ENCODE data around the gene MGAT1.

MGAT1 gene

GRCh38 chr5:180775624-180776023 lies 27.0 kb downstream of the MGAT1 start:
- no peaks in the 10 kb centered on the region for H3K79me2 ChIP-seq (ENCODE audit: insufficient read depth, low read length)
- no peak overlapping the region for H3K9ac ChIP-seq (ENCODE audit: low read depth, low read length)
- H2AFZ ChIP-seq (ENCODE audit: low read depth, low read length), result no peak overlapping the region
- DNase-seq, result no peak
- no peak for ATAC-seq (ENCODE audit: insufficient read depth, low read depth)
- H3K4me1 ChIP-seq (ENCODE audit: insufficient read depth, low read length), result no peaks in the 10 kb centered on the region
- no peak overlapping the region for H3K27ac ChIP-seq (ENCODE audit: low read length)
- H3K36me3 ChIP-seq (ENCODE audit: insufficient read depth, low read length), result no peaks in the 10 kb centered on the region
- H3K27me3 ChIP-seq (ENCODE audit: insufficient read depth, low read length, poor library complexity), result no peaks in the 10 kb centered on the region
- H4K20me1 ChIP-seq (ENCODE audit: insufficient read depth, low read length), result no peaks in the 10 kb centered on the region
- TF ChIP-seq, protein P1, sequence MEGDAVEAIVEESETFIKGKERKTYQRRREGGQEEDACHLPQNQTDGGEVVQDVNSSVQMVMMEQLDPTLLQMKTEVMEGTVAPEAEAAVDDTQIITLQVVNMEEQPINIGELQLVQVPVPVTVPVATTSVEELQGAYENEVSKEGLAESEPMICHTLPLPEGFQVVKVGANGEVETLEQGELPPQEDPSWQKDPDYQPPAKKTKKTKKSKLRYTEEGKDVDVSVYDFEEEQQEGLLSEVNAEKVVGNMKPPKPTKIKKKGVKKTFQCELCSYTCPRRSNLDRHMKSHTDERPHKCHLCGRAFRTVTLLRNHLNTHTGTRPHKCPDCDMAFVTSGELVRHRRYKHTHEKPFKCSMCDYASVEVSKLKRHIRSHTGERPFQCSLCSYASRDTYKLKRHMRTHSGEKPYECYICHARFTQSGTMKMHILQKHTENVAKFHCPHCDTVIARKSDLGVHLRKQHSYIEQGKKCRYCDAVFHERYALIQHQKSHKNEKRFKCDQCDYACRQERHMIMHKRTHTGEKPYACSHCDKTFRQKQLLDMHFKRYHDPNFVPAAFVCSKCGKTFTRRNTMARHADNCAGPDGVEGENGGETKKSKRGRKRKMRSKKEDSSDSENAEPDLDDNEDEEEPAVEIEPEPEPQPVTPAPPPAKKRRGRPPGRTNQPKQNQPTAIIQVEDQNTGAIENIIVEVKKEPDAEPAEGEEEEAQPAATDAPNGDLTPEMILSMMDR (IDR thresholded peaks at IDR 0.05; ENCODE audit: borderline replicate concordance, extremely low read depth, low read length, poor library complexity, severe bottlenecking), result no peak
- no peak for TF ChIP-seq EZH2 (IDR thresholded peaks at IDR 0.05; ENCODE audit: borderline replicate concordance, low read depth, low read length, severe bottlenecking)
- H3K4me2 ChIP-seq (ENCODE audit: insufficient read depth, low read length), result no peak overlapping the region
- peaks cover 5% of the 10 kb centered on the region for H3K9me3 ChIP-seq (ENCODE audit: insufficient read depth, low read length, severe bottlenecking)
- no peak overlapping the region for H3K4me3 ChIP-seq (ENCODE audit: low read depth in 1 of 2, low read length in 2 of 2)

DNA sequence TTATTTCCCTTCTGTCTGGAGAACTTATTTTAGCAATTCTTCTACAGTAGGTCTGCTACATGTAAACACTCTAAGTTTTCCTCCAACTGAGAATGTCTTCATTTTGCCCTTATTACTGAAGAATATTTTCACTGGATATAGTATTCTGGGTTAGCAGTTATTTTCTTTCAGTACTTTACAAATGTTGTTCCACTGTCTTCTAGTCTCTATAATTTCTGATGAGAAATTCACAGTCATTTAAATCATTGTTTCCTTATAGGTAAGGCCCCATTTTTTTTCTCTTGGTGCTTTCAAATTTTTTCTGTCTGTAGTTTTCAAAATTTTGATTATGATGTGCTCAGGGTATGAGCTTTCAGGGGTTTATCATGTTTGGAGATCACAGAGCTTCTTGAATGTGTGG lies 30.8 kb downstream of the MGAT1 start:
- DNase-seq, result no peak
- Histone ChIP-seq H3K4me1 (ENCODE audit: insufficient read depth, low read length) (no peaks in the 10 kb centered on the region), H3K79me2 (ENCODE audit: insufficient read depth, low read length) (no peaks in the 10 kb centered on the region), H4K20me1 (ENCODE audit: insufficient read depth, low read length) (no peaks in the 10 kb centered on the region), H3K27ac (ENCODE audit: low read length) (no peak overlapping the region), H3K27me3 (ENCODE audit: insufficient read depth, low read length, poor library complexity) (no peaks in the 10 kb centered on the region), H2AFZ (ENCODE audit: low read depth, low read length) (no peak overlapping the region), H3K4me3 (ENCODE audit: low read depth in 1 of 2, low read length in 2 of 2) (no peak overlapping the region), H3K4me2 (ENCODE audit: insufficient read depth, low read length) (no peak overlapping the region), H3K36me3 (ENCODE audit: insufficient read depth, low read length) (no peaks in the 10 kb centered on the region), H3K9me3 (ENCODE audit: insufficient read depth, low read length, severe bottlenecking) (peaks cover 5% of the 10 kb centered on the region), H3K9ac (ENCODE audit: low read depth, low read length) (no peak overlapping the region)
- no peak for ATAC-seq (ENCODE audit: insufficient read depth, low read depth)
- TF ChIP-seq, protein P1 (IDR thresholded peaks at IDR 0.05; ENCODE audit: borderline replicate concordance, extremely low read depth, low read length, poor library complexity, severe bottlenecking), result no peak
- no peak for TF ChIP-seq EZH2 (IDR thresholded peaks at IDR 0.05; ENCODE audit: borderline replicate concordance, low read depth, low read length, severe bottlenecking)

GRCh38 chr5:180769821-180770220 lies 32.8 kb downstream of the MGAT1 start:
- Histone ChIP-seq H3K9ac (ENCODE audit: low read depth, low read length) (no peak overlapping the region), H2AFZ (ENCODE audit: low read depth, low read length) (no peak overlapping the region), H3K27me3 (ENCODE audit: insufficient read depth, low read length, poor library complexity) (no peaks in the 10 kb centered on the region), H3K27ac (ENCODE audit: low read length) (no peak overlapping the region), H3K4me1 (ENCODE audit: insufficient read depth, low read length) (no peaks in the 10 kb centered on the region), H3K4me2 (ENCODE audit: insufficient read depth, low read length) (no peak overlapping the region), H3K9me3 (ENCODE audit: insufficient read depth, low read length, severe bottlenecking) (peaks cover 5% of the 10 kb centered on the region), H3K79me2 (ENCODE audit: insufficient read depth, low read length) (no peaks in the 10 kb centered on the region), H3K36me3 (ENCODE audit: insufficient read depth, low read length) (no peaks in the 10 kb centered on the region), H3K4me3 (ENCODE audit: low read depth in 1 of 2, low read length in 2 of 2) (no peak overlapping the region), H4K20me1 (ENCODE audit: insufficient read depth, low read length) (no peaks in the 10 kb centered on the region)
- TF ChIP-seq, protein P1 (IDR thresholded peaks at IDR 0.05; ENCODE audit: borderline replicate concordance, extremely low read depth, low read length, poor library complexity, severe bottlenecking), result no peak
- no peak for TF ChIP-seq EZH2 (IDR thresholded peaks at IDR 0.05; ENCODE audit: borderline replicate concordance, low read depth, low read length, severe bottlenecking)
- ATAC-seq (ENCODE audit: insufficient read depth, low read depth) (no peak), DNase-seq (no peak)

DNA sequence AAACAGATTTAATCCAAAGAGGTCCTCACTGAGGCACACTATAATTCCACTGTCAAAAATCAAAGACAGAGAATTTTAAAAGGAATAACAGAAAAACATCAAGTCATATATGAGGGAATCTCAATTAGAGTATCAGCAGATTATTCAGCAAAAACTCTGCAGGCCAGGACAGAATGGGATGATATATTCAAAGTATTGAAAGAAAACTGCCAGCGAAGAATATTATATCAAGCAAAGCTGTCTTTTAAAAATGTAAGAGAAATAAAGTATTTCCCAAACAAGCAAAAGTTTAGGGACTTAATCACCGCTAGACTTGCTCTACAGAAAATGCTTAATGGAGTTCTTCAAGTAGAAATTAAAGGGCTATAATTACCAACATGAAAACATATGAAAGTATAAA lies 47.0 kb downstream of the MGAT1 start:
- no peak for ATAC-seq (ENCODE audit: insufficient read depth, low read depth)

More for the DNA sequence above, 47.0 kb downstream of the MGAT1 start:
- TF ChIP-seq EZH2 (IDR thresholded peaks at IDR 0.05; ENCODE audit: borderline replicate concordance, low read depth, low read length, severe bottlenecking), result no peak
- TF ChIP-seq, protein P1 (IDR thresholded peaks at IDR 0.05; ENCODE audit: borderline replicate concordance, extremely low read depth, low read length, poor library complexity, severe bottlenecking), result no peak
- Histone ChIP-seq H3K4me3 (ENCODE audit: low read depth in 1 of 2, low read length in 2 of 2) (no peak overlapping the region), H4K20me1 (ENCODE audit: insufficient read depth, low read length) (no peaks in the 10 kb centered on the region), H3K36me3 (ENCODE audit: insufficient read depth, low read length) (no peaks in the 10 kb centered on the region), H2AFZ (ENCODE audit: low read depth, low read length) (no peak overlapping the region), H3K9ac (ENCODE audit: low read depth, low read length) (no peak overlapping the region), H3K4me2 (ENCODE audit: insufficient read depth, low read length) (no peak overlapping the region), H3K27ac (ENCODE audit: low read length) (no peak overlapping the region), H3K79me2 (ENCODE audit: insufficient read depth, low read length) (no peaks in the 10 kb centered on the region), H3K27me3 (ENCODE audit: insufficient read depth, low read length, poor library complexity) (no peaks in the 10 kb centered on the region), H3K4me1 (ENCODE audit: insufficient read depth, low read length) (no peaks in the 10 kb centered on the region), H3K9me3 (ENCODE audit: insufficient read depth, low read length, severe bottlenecking) (peaks cover 3% of the 10 kb centered on the region)
- no peak for DNase-seq
